Lower lobe of right lung (tissue), 2 donors: Measurements from ENCODE around the gene CDON. TPM values are rescaled to one million over a fixed set of nuclear protein-coding genes. Genes with fewer than 3 reads are reported as not detected.

Source experiments
- ATAC-seq, 2 donors: fragments of 200-7000 bp; cut with Tn5 transposase; one replicate each; pipeline ENCODE4 v1.9.1; 2020 to 2022; ENCODE audit warnings: mild to moderate bottlenecking in 2 of 2, moderate library complexity in 2 of 2
- DNase-seq: peaks from one replicate; pipeline ENCODE4 v3.0.0-alpha.2; 2020
- H3K27ac ChIP-seq: fragments of 200-600 bp; one replicate; pipeline ENCODE4 v1.8.0; 2022
- H3K27me3 ChIP-seq: fragments of 200-600 bp; one replicate; pipeline ENCODE4 v1.8.0; 2022; ENCODE audit warnings: low read depth
- H3K36me3 ChIP-seq: fragments of 200-600 bp; one replicate; pipeline ENCODE4 v1.8.0; 2022; ENCODE audit warnings: mild to moderate bottlenecking
- H3K4me1 ChIP-seq: fragments of 200-600 bp; one replicate; pipeline ENCODE4 v1.8.0; 2022
- H3K4me3 ChIP-seq: fragments of 200-600 bp; one replicate; pipeline ENCODE4 v1.8.0; 2022; ENCODE audit warnings: mild to moderate bottlenecking
- H3K9me3 ChIP-seq: fragments of 200-600 bp; one replicate; pipeline ENCODE4 v1.8.0; 2022
- CTCF ChIP-seq: fragments of 200-600 bp; IDR thresholded peaks from one replicate; pipeline ENCODE4 v1.8.0; 2022; ENCODE audit warnings: antibody characterized with exemption, mild to moderate bottlenecking
- intact Hi-C: fragments of 100-400 bp; cut with DNase I; formaldehyde crosslinking; loops from one replicate; pipeline ENCODE4 v1.11.0; 2022
- total RNA-seq: library from RNA; stranded (reverse); fragmentation: NEBNext Ultra II Directional; extraction: Animal tissue kit (Norgen Biotek cat#: 25700); gene quantifications from one replicate; pipeline ENCODE4 v1.2.1, GENCODE V29; 2021
- donor health status: DM: no; HTN: yes; CAD: no; lungs with severe emphysema.

The CDON gene
- total RNA-seq, 1 donor from 2014 or later, result 18.5 TPM

DNA sequence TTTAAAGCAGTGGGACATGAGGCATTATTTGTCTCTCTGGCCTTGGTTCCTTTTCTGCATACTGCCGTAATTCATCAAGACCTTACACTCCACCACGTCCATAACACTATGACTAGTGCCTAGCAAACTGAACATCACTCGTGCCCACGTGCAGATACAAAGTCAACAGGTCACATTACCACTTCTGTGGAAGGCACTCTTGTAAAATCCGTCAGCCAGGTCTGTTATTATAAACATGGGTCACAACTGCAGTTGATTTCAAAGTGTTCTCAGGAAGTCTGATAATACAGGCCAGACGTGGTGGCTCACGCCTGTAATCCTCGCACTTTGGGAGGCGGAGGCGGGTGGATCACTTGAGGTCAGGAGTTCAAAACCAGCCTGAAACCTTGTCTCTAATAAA is 102.7 kb downstream of the CDON start:
- DNase-seq, result no peak
- Histone ChIP-seq H3K36me3 (peaks cover 9% of the 10 kb centered on the region), H3K27ac (no peak overlapping the region), H3K4me1 (no peaks in the 10 kb centered on the region), H3K4me3 (no peak overlapping the region), H3K27me3 (no peaks in the 10 kb centered on the region), H3K9me3 (peaks cover 10% of the 10 kb centered on the region)
- ATAC-seq, result no peak
- TF ChIP-seq CTCF, result no peak
- intact Hi-C loops, result no loop called here

GRCh38 chr11:125959511-125959910 is 103.2 kb downstream of the CDON start:
- H3K4me3 ChIP-seq, result no peak overlapping the region
- intact Hi-C loops, result no loop called here
- DNase-seq (no peak), ATAC-seq (no peak)
- no peak for TF ChIP-seq CTCF
- no peaks in the 10 kb centered on the region for H3K4me1 ChIP-seq
- no peak overlapping the region for H3K27ac ChIP-seq
- peaks cover 10% of the 10 kb centered on the region for H3K9me3 ChIP-seq
- H3K27me3 ChIP-seq, result no peaks in the 10 kb centered on the region
- H3K36me3 ChIP-seq, result peaks cover 9% of the 10 kb centered on the region

DNA sequence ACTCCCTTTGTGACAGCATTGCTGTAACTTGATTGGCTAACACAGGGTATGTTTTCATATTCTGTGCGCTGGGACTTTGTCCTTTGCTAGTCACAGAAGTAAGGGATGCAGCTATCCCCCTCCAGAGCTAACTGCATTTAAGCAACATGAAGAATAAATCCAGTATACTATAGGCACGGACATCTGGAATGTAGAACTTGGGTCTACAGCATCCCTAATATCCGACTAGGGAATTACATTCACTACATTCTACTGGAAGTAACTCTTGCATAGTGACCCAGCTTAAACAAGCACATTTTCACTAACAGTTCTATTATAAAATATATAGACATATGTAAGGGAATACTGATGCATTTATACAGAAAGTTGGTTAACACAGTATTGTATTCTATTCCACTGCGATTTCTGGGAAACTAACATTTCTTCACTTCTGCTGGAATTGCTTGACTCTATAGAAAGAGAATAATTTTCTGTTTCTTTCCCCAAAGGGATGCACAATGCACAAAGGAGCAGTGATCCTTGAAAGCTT is 103.7 kb downstream of the CDON start:
- DNase-seq, result no peak
- no peak for ATAC-seq
- Histone ChIP-seq H3K4me1 (no peaks in the 10 kb centered on the region), H3K36me3 (peaks cover 9% of the 10 kb centered on the region), H3K27ac (no peak overlapping the region), H3K9me3 (peaks cover 10% of the 10 kb centered on the region), H3K27me3 (no peaks in the 10 kb centered on the region), H3K4me3 (no peak overlapping the region)
- intact Hi-C loops, result no loop called here
- no peak for TF ChIP-seq CTCF

DNA sequence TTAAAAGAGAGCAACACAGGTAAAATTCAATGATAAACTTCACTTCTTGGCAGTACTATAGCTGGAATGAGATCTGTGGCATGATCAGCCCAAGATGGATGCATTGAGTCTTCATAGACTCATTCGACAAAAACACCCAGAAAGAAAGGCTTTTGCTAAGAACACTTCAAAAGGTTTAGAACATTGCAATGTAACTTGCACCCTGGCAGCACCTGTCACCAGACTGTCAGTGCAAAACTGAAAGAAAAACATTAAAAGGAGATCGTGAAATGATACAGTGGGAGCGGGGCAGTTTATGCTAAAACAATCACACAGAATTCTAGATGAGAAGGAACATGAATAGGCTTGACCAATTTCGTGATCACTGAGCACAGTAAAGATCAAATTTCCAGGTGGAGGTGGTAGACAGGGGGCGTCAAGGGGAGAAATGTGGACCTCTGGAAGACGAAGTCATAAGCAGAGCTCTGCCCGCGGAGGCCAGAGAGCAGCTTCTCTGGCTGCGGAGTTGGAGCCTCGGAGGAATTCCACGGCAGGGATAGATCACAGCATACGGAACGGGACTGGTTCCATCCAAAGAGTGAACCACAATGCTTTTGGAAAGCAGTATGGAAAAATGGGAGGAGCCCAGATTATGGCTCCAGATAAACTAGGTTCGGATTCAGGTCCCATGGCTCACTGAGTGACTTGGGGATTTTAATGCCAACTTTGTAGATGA is 104.9 kb downstream of the CDON start:
- H3K9me3 ChIP-seq, result peaks cover 6% of the 10 kb centered on the region
- intact Hi-C loops, result no loop called here
- no peak overlapping the region for H3K27ac ChIP-seq
- no peaks in the 10 kb centered on the region for H3K4me1 ChIP-seq
- no peak for ATAC-seq
- DNase-seq, result no peak
- H3K27me3 ChIP-seq, result no peaks in the 10 kb centered on the region
- no peak overlapping the region for H3K4me3 ChIP-seq
- no peak for TF ChIP-seq CTCF
- H3K36me3 ChIP-seq, result peaks cover 9% of the 10 kb centered on the region

- ATAC-seq (no peak), DNase-seq (no peak)
- no peak overlapping the region for H3K4me3 ChIP-seq
- no peaks in the 10 kb centered on the region for H3K27me3 ChIP-seq
- no peaks in the 10 kb centered on the region for H3K4me1 ChIP-seq
- intact Hi-C loops, result no loop called here
- H3K9me3 ChIP-seq, result no peaks in the 10 kb centered on the region
- peaks cover 9% of the 10 kb centered on the region for H3K36me3 ChIP-seq
- TF ChIP-seq CTCF, result no peak
- no peak overlapping the region for H3K27ac ChIP-seq
Observed at GRCh38 chr11:125956391-125957134, 106.1 kb downstream of the CDON start.
